ENCODE data around the gene TNPO1.

GRCh38 chr5:72785801-72786200 is 30.7 kb upstream of the TNPO1 start:
- TF ChIP-seq CTCF (IDR thresholded peaks at IDR 0.05), result no peak
- TF ChIP-seq POLR2A (IDR thresholded peaks at IDR 0.05), result no peak
- TF ChIP-seq POLR2AphosphoS5 (IDR thresholded peaks at IDR 0.05), result no peak
